Germinal center (tissue), 1 donor: ENCODE measurements around the gene ARL15.
"Not testable (repeated sequence)": the region's sequence is repeated elsewhere in the genome, so short reads cannot be mapped to it uniquely, and the experiment has no call there.

ENCODE experiments used
- DNase-seq: peaks from one replicate; pipeline ENCODE4 v3.0.0; 2012; ENCODE audit warnings: mixed read lengths, low spot score

ARL15 gene

DNA sequence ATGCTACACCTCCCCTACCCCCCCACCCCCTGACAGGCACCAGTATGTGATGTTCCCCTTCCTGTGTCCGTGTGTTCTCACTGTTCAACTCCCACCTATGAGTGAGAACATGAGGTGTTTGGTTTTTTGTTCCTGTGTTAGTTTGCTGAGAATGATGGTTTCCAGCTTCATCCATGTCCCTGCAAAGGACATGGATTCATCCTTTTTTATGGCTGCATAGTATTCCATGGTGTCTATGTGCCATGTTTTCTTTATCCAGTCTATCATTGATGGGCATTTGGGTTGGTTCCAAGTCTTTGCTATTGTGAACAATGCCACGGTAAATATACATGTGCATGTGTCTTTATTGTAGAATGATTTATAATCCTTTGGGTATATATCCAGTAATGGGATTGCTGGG is 328.1 kb downstream of the ARL15 start:
- DNase-seq: not testable (repeated sequence)

GRCh38 chr5:53980061-53980460 is 330.3 kb downstream of the ARL15 start:
- DNase-seq: no peak

- no peak for DNase-seq
Measured at GRCh38 chr5:53974021-53974420, 336.4 kb downstream of the ARL15 start.

- DNase-seq: no peak
Measured at GRCh38 chr5:53972314-53972713, 338.1 kb downstream of the ARL15 start.

DNA sequence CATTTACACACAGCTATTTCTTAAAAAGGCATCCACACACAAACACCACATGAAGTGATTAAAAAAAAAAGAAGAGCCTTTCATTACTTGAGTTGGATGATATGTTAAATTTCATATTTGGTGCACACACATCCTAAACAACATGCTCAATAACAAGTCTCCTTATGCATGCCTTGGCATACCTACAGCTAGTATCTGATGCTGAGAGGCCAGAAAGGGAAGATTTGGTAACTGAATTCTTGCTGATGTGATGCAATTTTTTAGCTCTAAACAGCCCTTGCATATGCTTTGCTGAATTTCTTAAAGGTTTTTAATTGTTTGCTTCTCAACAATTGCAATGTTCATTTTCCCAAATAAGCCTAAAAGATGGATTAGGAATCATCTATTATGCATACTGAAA is 338.8 kb downstream of the ARL15 start:
- DNase-seq: no peak

GRCh38 chr5:53971131-53971530 is 339.2 kb downstream of the ARL15 start:
- no peak for DNase-seq

GRCh38 chr5:53970475-53970874 is 339.9 kb downstream of the ARL15 start:
- no peak for DNase-seq

GRCh38 chr5:53969176-53969730 is 341.1 kb downstream of the ARL15 start:
- DNase-seq: no peak

DNA sequence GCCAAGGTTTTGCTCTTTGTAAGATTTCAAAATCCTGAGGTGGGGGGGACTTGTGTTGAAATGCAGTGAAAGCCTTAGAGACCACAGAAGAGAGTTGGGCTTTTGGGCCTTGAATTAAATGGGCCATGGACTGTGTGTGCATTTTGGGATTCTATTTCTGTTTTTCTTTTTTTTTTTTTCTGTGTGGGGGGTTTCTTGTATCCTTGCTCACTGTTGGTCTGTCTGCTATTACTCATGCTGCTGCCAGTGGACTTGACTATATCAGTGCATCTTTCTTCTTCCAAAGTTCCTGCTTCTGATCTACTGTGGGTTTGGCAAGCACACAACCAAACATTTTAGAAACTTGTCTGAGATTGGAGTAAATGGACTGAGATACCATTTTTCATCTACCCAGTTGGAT is 344.9 kb downstream of the ARL15 start:
- DNase-seq: no peak

DNA sequence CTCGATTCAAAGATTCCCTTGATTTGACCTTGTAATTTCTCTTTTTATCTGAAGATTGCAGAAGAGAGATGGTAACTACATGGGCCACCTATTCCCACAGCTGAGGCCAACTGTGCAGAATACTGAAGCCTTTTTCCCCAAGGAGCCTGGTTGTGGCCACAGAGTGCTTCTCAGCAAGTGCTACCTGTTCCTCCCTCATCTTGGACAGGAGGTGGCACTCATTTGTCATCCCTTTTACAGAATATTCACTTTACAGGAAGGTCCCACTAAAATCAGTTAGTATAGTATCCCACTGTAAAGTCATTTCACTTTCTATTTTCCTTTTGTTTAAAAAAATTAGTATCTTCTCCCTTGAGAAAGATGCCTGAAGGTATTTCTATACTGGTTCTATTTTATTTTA is 346.4 kb downstream of the ARL15 start:
- no peak for DNase-seq

DNA sequence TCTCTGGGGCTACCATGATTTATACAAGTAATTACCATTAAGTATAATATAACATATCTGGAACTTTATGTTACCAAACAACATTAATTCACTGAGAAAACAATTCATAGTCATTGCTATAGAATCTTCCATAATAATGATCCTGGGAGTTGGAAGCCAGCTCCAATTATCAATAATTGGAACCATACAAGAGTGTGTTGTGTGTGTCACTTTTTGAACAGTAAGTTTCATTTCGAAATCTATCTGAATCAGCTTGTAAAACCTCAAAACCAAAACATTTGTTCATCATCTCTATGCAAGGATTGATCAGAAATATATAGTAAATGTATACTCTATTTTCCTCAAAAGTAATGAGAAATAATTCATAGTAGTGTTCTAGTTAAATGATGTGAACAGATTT is 348.1 kb downstream of the ARL15 start:
- DNase-seq: no peak

GRCh38 chr5:53956632-53957031 is 353.7 kb downstream of the ARL15 start:
- no peak for DNase-seq

DNA sequence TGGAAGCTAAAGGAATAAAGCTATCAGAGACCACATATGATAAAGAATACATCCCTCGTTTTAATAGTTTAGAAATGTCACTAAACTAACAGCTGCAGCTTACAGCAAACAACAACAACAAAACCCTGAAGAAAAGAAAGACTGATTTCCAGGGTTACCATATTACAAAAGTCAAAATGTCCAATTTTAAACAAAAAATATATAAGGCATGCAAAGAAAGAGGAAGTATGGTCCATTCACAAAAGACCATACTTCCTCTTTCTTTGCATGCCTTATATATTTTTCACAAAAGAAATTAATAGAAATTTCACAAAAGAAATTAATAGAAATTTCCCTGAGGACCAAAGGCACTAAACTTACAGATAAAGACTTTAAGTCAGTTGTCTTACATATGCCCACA is 354.2 kb downstream of the ARL15 start:
- no peak for DNase-seq

DNA sequence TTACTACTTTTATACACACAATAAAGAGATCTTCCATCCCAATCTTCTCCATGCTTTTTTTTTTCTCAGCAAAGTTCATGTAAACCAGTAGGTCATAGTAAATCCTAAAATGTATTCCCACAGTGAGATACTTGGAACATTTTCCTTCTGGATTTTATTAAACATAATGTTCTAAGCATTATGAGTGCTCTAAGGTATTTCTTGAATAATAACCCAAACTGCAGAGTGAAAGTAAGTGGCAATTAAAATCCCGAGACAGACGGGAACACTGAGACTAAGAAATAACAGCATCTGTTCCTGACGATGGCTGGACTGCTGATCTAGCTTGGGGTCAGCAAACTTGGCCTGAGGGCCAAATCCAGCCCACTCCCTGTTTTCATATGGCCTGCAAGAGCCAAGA is 359.8 kb downstream of the ARL15 start:
- no peak for DNase-seq

DNA sequence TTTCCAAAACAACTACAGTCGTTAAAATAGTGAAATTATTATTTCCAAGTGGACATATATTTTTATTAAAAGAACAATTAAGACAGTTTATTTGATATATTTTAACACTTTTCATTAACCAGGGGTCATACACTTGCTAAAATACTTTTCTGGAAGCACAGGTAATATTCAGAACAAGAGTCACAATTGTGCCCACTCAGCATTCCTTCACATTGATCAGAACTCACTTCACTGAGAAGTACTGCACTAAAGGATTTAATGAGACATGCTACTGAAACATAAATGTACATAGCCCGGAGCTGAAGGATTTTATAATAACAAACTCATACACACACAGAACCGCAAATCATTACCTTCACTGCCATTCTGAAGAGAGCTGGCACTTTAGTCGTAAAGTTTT is 361.8 kb downstream of the ARL15 start:
- DNase-seq: no peak

DNA sequence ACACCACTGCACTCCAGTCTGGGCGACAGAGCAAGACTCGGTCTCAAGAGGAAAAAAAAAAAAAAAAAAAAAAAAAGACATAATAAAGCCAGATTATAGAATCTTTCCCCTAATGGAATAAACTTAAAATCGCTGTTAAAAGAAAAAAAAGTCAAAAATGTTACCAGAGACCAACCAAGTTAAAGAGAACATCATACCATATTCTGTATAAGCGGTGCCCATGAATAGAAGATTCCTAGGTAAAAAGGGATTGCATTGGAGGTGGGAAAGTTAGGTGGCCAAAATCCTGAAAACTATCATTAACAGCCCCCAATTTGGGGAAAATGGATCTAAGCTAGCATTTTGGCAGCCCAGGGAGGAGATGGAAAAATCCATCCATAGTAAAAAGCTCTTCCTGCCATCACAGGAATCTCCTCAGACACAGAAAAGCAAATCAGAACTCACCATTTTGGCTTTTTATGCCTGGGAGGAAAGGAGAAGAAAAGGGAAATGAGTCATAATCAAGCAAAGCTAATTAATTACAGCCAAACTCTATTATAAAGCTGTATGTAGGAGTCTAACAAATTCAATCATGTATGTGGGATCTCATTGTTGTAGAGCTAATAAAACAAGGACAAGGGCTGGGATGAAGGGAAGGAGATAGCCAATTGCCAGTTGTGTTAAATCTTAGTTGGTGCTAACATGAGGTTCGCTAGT is 363.8 kb downstream of the ARL15 start:
- DNase-seq: no peak

DNA sequence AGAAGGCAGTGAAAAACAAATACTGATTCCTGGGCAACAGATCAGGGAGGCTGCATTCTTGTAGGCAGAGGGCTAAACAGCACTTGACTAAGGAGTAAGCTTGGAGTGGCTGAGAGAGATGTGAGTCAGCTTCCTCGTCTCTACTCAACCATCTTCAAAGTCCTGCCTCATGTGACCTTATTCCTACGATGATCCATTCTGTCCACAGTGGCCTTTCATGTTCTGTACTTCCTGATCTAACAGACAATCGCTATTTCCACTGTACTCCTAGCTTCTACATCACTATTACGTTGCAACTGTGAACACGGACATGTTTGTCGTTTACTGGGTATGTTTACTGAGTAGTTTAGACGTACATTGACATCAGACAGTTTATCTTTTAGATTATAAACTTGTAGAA is 365.4 kb downstream of the ARL15 start:
- no peak for DNase-seq

- DNase-seq: no peak
Measured at GRCh38 chr5:53943938-53944337, 366.4 kb downstream of the ARL15 start.

DNA sequence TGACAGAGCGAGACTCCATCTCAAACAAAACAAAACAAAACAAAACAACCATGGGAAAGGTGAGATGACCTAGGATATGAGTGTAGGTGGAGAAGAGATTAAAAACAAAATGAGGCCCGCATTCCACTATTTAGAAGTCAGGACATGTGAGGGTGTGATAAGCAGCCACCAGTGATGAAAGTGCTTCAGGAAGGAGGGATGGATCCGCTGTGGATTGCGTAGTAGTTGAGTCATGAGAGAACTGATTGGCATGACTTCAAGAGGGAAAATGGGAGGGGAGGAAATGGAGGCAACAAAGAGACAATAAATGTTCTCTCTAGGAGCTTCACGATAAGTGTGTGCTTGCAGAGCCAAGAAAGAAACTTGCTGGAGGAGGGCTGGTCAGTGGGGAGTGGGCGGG is 367.6 kb downstream of the ARL15 start:
- DNase-seq: no peak

GRCh38 chr5:53940921-53941320 is 369.5 kb downstream of the ARL15 start:
- no peak for DNase-seq

DNA sequence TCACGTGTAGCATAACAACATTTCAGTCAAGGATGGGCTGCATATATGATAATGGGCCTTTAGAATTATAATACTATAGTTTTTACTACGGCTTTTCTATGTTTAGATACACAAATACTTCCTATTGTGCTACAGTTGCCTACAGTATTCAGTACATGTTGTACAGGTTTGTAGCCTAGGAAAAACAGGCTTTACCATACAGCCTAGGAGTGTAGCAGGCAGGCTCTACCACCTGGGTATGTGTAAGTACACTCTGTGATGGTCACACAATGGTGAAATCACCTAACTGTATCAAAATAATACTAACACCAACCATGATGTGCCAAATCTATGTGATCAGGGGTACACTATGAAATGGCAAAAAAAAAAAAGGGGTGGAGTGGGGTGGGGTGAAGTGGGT is 372.9 kb downstream of the ARL15 start:
- DNase-seq: no peak

GRCh38 chr5:53936481-53937352 is 373.7 kb downstream of the ARL15 start:
- no peak for DNase-seq

DNA sequence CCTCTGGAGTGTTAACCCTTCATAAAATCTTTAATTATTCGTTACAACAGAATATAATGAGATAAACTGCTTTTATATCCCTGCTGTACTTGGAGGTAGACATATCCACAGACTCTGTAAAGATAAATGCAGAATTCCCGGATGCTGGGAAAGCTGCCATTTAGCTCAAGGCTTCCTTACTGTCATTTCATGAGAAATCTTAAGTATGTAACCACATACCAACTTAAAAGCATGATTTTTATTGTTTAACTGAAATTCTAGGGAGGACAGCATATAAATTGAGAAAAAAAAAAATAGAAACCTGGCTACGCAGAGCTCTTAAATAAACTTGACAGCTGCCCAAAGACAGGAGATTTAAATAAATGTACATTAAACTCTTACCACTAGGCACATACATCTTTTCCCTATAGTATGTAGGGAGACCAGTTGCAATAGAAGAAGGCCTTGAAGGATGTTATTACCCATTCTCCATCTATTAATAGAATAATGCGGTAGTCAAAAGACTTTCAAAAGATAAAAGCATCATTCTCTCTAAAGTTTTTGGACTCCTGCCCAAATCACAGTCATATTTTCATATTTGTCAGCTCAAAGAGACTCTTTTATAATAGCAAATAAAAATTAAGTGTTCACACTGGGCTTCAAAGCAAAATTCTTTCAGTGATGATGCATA is 376.1 kb downstream of the ARL15 start:
- DNase-seq: no peak
